Spinal cord (tissue), 10 donors: Measurements from ENCODE around the gene FRMPD4. TPM values are rescaled to one million over a fixed set of nuclear protein-coding genes. Genes with fewer than 3 reads are reported as not detected.

ENCODE experiments used
- DNase-seq, 6 donors: peaks; one replicate each; pipeline versions ENCODE4 v3.0.0 to v3.0.0-alpha.2; 2013 to 2015; ENCODE audit warnings: low spot score in 6 of 6, low read depth in 4 of 6
- H3K27ac ChIP-seq: one replicate; pipeline ENCODE4 v1.5.1; 2013; ENCODE audit warnings: low read depth, low read length, control low read depth
- H3K27me3 ChIP-seq: one replicate; pipeline ENCODE4 v1.6.1; 2013; ENCODE audit warnings: low read length; ENCODE audit not compliant: control insufficient read depth, insufficient read depth
- H3K36me3 ChIP-seq: one replicate; pipeline ENCODE4 v1.6.1; 2013; ENCODE audit warnings: low read length; ENCODE audit not compliant: control insufficient read depth, insufficient read depth
- H3K4me1 ChIP-seq: one replicate; pipeline ENCODE4 v1.6.1; 2013; ENCODE audit warnings: low read length; ENCODE audit not compliant: control insufficient read depth, insufficient read depth
- H3K4me3 ChIP-seq: one replicate; pipeline ENCODE4 v1.5.1; 2013; ENCODE audit warnings: low read depth, low read length, control low read depth
- H3K9me3 ChIP-seq: one replicate; pipeline ENCODE4 v1.6.1; 2013; ENCODE audit warnings: low read length; ENCODE audit not compliant: control insufficient read depth, insufficient read depth
- WGBS: methylation state at CpG from one replicate; pipeline ENCODE4 v1.1.5; 2013; ENCODE audit warnings: missing lambda C conversion rate; ENCODE audit not compliant: insufficient coverage; 5-methylcytosine and 5-hydroxymethylcytosine counted together
- polyA plus RNA-seq, 2 donors: library from polyadenylated mRNA; unstranded; fragments of 120-200 nt; gene quantifications; one replicate each; pipeline ENCODE4 v1.2.1, GENCODE V29; 2013; ENCODE audit not compliant: insufficient read length in 2 of 2
- total RNA-seq, 2 donors: library from RNA; depleted of rRNA in 1 of 2; stranded (reverse); fragments of 120-200 nt in 1 of 2; fragments of >200 nt in 1 of 2; gene quantifications; one replicate each; pipeline versions ENCODE4 v1.2.3 to v1.2.4, GENCODE V29; 2013 to 2014
- donor health status: healthy.

Gene FRMPD4
- total and polyA plus RNA-seq, 4 donors, result 2.6 to 9.8 (median 5.9) TPM

DNA sequence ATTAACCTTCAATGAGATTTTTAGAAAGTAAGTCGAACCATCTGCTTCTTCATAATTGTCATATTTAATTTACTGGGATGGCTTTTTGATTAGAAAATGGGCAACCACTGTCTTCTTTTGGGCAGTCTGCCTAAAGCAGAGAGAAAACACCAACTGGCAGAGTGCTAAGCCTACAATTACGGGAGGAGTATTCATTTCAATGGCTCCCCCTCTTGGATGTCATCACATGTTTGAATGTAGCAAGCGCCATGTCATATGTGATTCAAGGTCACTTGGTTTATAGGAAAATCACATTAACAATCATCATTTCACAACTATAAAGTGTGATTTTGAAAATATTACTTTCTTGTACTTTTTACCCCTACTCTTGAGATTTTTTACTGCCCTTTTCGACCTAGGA, 261.9 kb downstream of the FRMPD4 start:
- no CpG with 5 or more reads among the region's 4 CpGs for WGBS
- Histone ChIP-seq H3K9me3 (no peaks in the 10 kb centered on the region), H3K4me1 (no peaks in the 10 kb centered on the region), H3K27ac (no peak overlapping the region), H3K4me3 (no peak overlapping the region), H3K27me3 (no peaks in the 10 kb centered on the region), H3K36me3 (no peaks in the 10 kb centered on the region)
- no peak for DNase-seq

DNA sequence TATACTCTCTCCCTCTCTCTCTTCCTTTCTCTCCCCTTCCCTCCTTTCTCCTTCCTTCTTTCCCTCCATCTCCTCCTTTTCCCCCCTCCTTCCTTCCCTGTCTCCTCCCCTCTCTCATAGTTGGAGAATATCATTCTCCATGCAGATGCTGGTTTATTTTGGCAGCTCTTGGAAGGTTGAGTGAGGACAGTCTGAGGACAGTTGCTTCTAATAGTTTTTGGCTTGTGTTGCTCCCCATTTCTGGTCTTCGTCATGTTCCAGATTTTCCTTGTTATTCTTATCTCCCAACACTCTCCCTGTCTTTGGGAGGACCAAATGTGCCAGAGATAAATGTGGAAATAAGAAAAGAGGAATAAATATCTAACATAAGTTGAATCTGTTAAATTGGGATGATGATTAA, 263.0 kb downstream of the FRMPD4 start:
- Histone ChIP-seq H3K27ac (no peak overlapping the region), H3K27me3 (no peaks in the 10 kb centered on the region)
- no CpG with 5 or more reads among the region's 1 CpG for WGBS

DNA sequence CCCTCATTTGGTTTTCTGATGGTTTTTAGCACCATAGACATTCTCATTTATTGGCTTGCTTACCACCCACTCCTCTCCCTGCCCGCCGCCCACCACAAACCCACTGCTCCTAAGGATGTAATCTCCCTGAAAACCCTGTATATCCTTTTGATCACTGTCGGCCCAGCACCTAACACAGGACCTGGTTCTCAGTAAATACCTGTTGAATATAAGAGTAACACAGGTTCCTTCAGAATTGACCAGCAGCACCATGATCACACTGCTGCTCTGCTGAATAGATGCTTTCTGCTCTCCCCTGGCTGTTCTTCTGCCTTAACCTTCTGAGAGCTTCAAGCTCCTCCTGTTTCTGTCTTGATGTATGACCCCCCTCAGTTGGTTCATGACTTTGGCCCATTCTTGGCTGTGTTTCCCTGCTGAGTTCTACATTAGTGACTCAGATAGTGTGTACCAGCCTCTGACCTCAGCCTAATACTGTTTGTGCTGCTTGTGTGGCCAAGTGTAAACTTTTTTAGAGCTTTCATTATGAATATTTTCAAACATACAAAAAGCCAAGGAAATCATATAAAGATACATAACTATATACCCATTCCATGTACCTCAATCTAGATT, 265.3 kb downstream of the FRMPD4 start:
- no peak for DNase-seq
- Histone ChIP-seq H3K4me3 (no peak overlapping the region), H3K27me3 (no peaks in the 10 kb centered on the region), H3K9me3 (no peaks in the 10 kb centered on the region), H3K27ac (no peak overlapping the region), H3K36me3 (no peaks in the 10 kb centered on the region), H3K4me1 (no peaks in the 10 kb centered on the region)
- WGBS, result 76% methylated on average over 2 of the region's 3 CpGs

More for the DNA sequence above, 263.0 kb downstream of the FRMPD4 start:
- H3K9me3 ChIP-seq, result no peaks in the 10 kb centered on the region
- no peaks in the 10 kb centered on the region for H3K4me1 ChIP-seq
- DNase-seq, result no peak
- no peak overlapping the region for H3K4me3 ChIP-seq
- no peaks in the 10 kb centered on the region for H3K36me3 ChIP-seq

GRCh38 chrX:12405306-12405705, 267.0 kb downstream of the FRMPD4 start:
- DNase-seq, result no peak
- Histone ChIP-seq H3K27me3 (no peaks in the 10 kb centered on the region), H3K36me3 (no peaks in the 10 kb centered on the region), H3K4me3 (no peak overlapping the region), H3K9me3 (no peaks in the 10 kb centered on the region), H3K27ac (no peak overlapping the region), H3K4me1 (no peaks in the 10 kb centered on the region)
- WGBS, result no CpG with 5 or more reads among the region's 2 CpGs

DNA sequence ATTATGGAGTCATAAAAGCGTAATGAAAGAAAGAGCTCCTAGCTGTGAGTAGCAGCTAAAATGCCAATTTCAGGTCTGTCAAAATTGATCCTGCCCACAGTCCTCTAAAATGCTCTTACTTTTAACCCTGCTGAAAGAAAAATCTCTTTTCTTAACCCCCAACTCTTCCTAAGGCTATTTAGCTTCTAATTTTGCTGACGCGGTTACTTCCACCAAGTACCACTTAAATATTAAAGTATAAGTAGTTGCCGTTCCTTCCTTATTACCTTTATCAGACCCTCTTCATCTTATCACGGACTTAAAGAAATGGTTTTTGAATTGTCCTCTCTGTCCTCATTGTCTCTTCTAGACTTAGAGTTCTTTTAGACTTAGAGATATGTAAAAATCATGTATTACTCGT, 272.2 kb downstream of the FRMPD4 start:
- WGBS, result no CpG with 5 or more reads among the region's 6 CpGs
- Histone ChIP-seq H3K4me1 (no peaks in the 10 kb centered on the region), H3K27ac (no peak overlapping the region), H3K4me3 (no peak overlapping the region), H3K36me3 (no peaks in the 10 kb centered on the region), H3K27me3 (no peaks in the 10 kb centered on the region), H3K9me3 (no peaks in the 10 kb centered on the region)
- DNase-seq, result no peak

DNA sequence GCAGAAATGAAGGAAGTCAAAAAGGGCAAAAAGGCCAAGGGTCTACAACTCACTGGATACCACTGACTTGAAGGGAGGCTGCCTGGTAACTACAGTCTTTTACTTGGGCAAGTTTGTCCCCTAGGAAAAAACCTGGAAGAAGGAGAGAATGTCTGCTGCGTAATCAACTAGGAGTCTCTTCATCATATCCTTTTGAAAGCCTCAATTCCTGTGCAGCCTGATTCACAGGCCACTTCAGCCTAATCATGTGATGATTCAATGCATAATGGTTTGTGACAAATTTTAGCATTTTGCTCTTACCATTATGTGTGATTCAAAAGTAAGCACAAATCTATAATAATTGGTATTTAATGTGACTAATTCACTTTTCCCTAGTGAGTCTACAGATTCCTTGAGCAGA, 273.6 kb downstream of the FRMPD4 start:
- H3K27me3 ChIP-seq, result no peaks in the 10 kb centered on the region
- DNase-seq, result no peak
- no peak overlapping the region for H3K27ac ChIP-seq
- no peak overlapping the region for H3K4me3 ChIP-seq
- no peaks in the 10 kb centered on the region for H3K36me3 ChIP-seq
- H3K9me3 ChIP-seq, result no peaks in the 10 kb centered on the region
- WGBS, result no CpG with 5 or more reads among the region's 1 CpG
- no peaks in the 10 kb centered on the region for H3K4me1 ChIP-seq

DNA sequence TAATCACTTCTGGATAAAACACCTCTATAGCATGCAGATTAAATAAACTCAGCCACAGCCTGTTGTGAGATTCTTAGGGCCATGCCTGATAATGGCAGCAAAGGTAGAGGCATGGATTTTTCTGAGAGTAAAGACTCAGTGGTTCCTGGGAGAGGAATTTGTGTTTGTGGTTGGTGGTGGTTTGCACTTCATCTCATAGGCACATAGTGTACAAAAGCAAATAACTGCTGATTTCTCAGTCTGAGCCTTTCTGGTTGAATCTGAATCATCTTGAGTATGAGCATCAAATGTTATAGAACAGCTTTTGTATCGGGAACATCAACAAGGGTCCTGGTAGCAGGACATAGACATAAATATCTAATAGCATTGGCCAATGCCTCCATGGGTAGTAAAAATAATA, 274.3 kb downstream of the FRMPD4 start:
- H3K4me1 ChIP-seq, result no peaks in the 10 kb centered on the region
- no peak overlapping the region for H3K4me3 ChIP-seq
- WGBS, result no CpG with 5 or more reads among the region's 1 CpG
- H3K36me3 ChIP-seq, result no peaks in the 10 kb centered on the region
- H3K9me3 ChIP-seq, result no peaks in the 10 kb centered on the region
- H3K27ac ChIP-seq, result no peak overlapping the region
- no peaks in the 10 kb centered on the region for H3K27me3 ChIP-seq
- DNase-seq, result no peak

DNA sequence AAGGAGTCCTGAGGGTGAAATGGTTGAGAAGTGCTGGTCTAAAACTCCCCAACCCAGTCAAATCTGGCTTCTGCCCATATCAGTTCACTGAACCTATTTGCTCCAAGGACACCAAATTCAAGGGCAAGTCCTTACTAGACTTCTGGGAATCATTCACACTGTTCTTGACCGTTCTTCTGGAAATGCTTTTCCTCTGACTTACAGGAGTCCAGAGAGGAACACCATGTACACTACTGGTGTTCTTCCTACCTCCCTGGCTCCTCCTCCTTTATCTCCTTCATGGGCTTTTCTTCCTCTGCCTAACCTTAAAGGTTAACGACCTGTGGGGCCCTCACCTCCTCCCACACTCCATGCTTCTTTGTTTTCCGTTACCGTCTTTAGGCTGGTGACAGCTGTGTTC, 281.3 kb downstream of the FRMPD4 start:
- H3K27me3 ChIP-seq, result no peaks in the 10 kb centered on the region
- 73% methylated on average over 4 of the region's 4 CpGs for WGBS
- H3K27ac ChIP-seq, result no peak overlapping the region
- H3K4me1 ChIP-seq, result no peaks in the 10 kb centered on the region
- no peak overlapping the region for H3K4me3 ChIP-seq
- no peak for DNase-seq
- H3K9me3 ChIP-seq, result no peaks in the 10 kb centered on the region
- no peaks in the 10 kb centered on the region for H3K36me3 ChIP-seq

DNA sequence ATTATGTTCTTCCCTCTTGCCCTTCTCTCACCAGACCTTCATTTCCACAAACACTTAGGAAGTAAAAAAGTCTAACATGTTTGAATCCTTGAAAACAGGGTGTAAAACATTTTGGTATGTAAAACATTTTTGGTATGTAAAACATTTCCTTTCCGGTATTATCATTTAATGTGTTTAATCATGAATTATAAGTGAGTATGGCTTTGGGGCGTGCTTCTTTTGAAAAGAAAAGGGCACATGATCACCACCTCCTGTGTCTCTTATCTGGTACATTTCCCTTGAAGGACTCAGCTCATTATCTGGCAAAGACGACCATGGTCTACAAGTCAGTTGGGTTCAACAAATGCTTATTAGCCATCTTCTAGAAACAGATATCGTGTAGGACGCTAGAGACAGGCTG, 283.6 kb downstream of the FRMPD4 start:
- no CpG with 5 or more reads among the region's 5 CpGs for WGBS
- Histone ChIP-seq H3K27ac (no peak overlapping the region), H3K9me3 (no peaks in the 10 kb centered on the region), H3K4me3 (no peak overlapping the region), H3K36me3 (no peaks in the 10 kb centered on the region), H3K27me3 (no peaks in the 10 kb centered on the region), H3K4me1 (no peaks in the 10 kb centered on the region)
- no peak for DNase-seq

DNA sequence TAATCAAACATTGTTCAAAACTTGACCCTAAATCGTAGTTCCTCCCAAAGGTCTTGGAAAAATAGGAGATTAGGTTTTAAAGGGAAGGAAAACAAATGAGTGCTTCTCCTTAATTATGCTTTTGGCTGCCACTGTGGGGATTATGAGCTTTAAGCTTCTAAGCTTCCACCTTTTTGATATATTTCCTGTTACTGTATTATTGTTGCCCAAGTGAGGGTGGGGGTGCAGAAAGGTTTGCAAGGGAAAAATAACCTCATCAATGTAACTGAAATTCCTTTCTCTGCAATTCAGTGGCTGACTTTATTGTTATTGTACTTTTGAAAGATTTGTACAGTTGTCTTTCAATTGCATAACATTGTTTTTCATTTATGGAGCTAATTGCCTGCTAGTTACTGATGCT, 285.1 kb downstream of the FRMPD4 start:
- H3K4me1 ChIP-seq, result no peaks in the 10 kb centered on the region
- H3K4me3 ChIP-seq, result no peak overlapping the region
- H3K9me3 ChIP-seq, result no peaks in the 10 kb centered on the region
- no peak for DNase-seq
- WGBS, result no CpG with 5 or more reads among the region's 1 CpG
- H3K27ac ChIP-seq, result no peak overlapping the region
- no peaks in the 10 kb centered on the region for H3K36me3 ChIP-seq
- H3K27me3 ChIP-seq, result no peaks in the 10 kb centered on the region
